ENCODE measurements around the gene SPATA31C2.

- TF ChIP-seq POLR2A (IDR thresholded peaks at IDR 0.05; ENCODE audit: insufficient read depth in 1 of 2, low read depth in 2 of 2, low read length in 2 of 2): no peak
- TF ChIP-seq CENPBD1 (CRISPR knock-in tag; IDR thresholded peaks at IDR 0.05; ENCODE audit: borderline replicate concordance, low read depth): no peak
Observed at GRCh38 chr9:88143179-88143578, 4.9 kb upstream of the SPATA31C2 start.

Data from HepG2 (cell line).